GM21737 (cell line): Measurements from ENCODE around the gene HMBS.
"Not testable (repeated sequence)": the region's sequence is repeated elsewhere in the genome, so short reads cannot be mapped to it uniquely, and the experiment has no call there.

Source experiments
- ATAC-seq: cut with Tn5 transposase; IDR thresholded peaks from one replicate; pipeline ENCODE4 v1.9.1; 2021; ENCODE audit warnings: mild to moderate bottlenecking, moderate library complexity; ENCODE audit not compliant: unreplicated experiment

Gene HMBS

DNA sequence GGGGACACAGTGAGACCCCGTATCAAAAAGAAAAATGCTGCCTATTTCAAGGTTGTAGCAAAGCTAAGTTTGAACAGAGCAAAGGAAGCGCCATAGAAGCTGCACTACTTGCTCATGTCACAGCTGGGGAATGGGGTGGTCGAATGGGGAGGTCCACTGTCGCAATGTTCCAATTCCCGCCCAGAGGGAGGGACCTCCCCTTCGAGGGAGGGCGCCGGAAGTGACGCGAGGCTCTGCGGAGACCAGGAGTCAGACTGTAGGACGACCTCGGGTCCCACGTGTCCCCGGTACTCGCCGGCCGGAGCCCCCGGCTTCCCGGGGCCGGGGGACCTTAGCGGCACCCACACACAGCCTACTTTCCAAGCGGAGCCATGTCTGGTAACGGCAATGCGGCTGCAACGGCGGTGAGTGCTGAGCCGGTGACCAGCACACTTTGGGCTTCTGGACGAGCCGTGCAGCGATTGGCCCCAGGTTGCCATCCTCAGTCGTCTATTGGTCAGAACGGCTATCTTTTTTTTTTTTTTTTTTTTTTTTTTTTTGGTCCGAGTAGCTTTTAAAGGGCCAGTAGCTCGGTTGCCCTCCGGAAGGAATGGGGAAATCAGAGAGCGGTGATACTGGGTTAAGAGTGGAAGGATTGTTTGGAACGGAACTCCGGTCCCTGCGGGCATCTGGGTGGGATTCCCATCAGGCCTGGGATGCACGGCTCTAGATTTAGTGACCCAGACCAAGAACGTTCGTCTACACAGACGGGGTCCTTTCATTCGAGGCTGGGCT lies at the start of gene HMBS:
HMBS (plus strand) TSS at position 219 of the 774 bp plus-strand sequence; CDS start at position 372, 153 bp downstream.
- peak; percentile 80 for ATAC-seq

DNA sequence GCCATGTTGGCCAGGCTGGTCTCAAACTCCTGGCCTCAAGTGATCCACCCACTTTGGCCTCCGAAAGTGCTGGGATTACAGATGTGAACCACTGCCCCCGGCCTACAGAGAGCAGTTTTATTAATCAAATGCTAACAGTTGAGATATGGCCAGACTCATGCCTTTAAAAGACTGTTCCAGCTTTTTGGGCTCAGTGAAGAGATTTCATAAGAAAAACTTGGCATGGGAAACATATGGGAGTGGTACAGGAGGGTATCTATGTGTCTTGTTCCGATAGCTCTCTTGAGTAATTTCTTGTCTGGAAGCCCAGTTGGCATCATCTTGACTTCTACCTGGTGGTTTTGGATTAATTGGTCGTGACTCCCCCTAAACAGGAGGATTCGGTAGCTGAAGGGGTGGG lies 45.8 kb upstream of the HMBS start:
- ATAC-seq: no peak

DNA sequence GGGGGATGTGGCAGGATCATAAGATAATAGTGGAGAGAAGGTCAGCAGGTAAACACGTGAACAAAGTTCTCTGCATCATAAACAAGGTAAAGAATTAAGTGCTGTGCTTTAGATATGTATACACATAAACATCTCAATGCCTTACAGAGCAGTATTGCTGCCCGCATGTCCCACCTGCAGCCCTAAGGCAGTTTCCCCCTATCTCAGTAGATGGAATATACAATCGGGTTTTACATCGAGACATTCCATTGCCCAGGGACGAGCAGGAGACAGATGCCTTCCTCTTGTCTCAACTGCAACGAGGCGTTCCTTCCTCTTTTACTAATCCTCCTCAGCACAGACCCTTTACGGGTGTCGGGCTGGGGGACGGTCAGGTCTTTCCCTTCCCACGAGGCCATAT lies 45.2 kb upstream of the HMBS start:
- not testable (repeated sequence) for ATAC-seq

DNA sequence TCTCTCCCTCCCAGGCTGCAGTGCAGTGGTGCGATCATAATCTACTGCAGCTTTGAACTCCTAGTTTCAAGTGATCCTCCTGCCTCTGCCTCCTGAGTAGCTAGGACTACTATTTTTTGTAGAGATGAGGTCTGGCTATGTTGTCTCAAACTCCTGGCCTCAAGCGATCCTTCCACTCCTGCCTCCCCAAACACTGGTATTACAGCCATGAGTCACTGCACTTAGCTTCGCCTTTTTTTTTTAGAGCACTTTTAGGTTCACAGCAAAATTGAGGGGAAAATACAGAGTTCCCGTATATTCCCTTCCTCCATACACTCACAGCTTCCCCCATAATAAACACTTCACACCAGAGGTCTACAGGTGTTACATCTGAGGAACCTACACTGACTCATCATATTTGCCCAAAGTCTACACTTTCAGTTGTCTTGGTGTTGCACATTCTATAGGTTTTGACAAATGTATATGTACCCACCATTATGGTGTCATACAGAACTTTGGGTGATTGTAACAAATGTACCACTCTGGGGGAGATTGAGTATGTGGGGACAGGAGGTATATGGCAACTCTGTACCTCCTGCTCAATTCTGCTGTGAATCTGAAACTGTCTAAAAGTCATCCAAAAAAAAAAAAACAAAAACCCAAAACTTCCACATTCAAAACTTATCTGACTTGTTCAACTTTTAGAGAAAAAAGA lies 42.7 kb upstream of the HMBS start:
- no peak for ATAC-seq

DNA sequence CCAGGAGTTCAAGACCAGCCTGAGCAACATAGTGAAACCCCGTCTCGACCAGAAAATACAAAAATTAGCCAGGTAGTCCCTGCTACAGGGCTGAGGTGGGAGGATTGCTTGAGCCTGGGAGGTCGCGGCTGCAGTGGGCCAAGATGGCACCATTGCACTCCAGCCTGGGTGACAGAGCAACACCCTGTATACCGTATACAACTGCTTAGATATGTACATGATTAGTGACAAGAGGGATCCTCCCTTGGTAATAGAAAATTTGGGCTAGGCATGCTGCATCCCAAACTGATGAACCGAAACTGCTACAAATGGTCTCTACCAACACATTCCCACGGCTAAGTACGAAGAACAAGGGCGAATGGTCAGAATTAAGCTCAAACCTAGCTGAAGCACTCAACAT lies 41.8 kb upstream of the HMBS start:
- no peak for ATAC-seq

DNA sequence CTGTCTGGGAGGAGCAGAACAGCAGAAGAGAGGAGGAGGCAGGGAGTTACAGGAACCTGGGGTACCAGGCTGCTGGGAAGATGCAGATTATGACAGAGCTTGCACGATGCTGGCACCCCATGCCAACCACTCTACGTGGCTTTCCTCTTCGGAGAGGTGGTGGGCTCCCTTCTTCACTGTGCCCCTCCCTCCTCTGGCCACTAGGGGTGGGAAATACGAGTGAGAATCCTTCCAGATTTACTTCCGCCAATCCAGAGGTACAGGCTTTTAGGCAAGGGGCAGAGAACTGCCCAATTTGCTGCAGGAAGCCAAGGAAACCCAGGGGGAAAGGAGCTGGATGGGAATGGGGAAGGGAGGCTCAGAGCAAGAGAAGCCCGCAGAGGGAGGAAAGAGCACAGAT lies 40.0 kb upstream of the HMBS start:
- no peak for ATAC-seq

DNA sequence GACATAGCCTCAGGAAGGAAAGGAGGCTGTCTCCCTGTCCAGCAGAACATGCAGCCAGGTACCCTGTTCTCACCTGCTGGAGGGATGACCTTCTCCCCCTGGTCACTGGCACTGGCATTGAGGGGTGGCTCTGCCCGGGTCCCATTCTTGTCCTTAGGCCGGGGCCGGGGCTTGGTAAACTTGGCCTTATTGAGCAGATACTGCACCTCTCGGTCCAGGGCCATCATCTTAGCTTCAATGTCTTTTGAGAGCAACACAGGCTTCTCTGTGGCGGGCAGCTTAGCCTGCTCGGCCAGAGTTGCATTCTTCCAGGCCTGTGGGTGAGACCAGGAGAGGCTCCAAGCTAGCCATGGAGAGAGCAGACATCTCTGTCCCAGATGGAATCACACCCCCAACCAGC lies 38.2 kb upstream of the HMBS start:
- no peak for ATAC-seq

DNA sequence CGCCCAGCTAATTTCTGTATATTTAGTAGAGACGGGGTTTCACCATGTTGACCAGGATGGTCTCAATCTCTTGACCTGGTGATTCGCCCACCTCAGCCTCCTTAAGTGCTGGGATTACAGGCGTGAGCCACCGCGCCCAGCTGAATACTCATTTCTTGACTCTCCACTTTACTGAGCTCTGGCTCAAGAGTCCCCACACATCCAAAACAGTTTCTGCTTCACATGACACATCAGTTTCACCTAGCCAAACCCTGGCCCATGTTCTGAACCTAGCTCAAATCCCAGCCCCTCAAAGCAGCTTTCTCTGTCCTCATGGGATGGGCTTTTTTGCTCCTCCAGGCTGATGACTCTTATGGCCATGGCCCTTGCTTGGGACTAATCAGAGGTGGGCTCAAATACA lies 37.5 kb upstream of the HMBS start:
- no peak for ATAC-seq

DNA sequence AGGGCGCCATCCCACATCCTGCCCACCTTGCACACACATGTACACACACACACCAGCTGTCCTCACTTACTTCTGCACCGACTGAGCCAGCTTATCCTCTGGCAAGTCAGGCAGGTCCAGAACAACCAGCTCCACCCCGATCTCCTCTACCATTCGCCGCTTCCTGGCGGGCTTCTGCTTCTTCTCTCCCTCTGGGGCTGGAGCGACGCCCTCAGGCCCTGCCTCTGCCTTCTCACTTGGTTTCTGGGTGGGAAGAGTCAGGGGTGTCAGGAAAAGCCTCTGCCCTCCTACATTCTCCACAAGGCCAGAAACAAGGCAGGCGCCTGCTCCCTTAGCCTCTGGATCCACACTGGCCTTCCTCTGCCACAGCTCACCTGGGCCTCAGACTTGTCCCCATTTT lies 36.0 kb upstream of the HMBS start:
- ATAC-seq: no peak

DNA sequence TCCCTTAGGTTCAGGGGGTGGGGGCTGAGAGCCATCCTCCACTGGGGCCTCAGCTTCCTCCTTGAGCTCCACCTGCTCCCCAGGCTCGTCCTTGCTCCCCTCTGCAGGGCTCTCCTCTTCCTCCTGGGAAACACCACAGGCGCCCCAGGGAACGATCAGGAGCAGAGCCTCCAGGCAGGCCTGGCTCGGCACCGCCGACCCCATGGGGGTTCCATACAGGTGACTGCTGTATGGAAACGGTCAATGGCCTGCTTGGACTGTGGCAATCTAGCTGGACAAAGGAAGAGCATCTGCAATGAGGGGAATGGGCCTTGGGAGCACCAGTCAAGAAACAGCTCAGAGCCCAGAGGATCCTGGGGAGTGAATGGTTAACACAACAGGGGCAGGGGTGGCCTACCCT lies 35.6 kb upstream of the HMBS start:
- ATAC-seq: no peak

DNA sequence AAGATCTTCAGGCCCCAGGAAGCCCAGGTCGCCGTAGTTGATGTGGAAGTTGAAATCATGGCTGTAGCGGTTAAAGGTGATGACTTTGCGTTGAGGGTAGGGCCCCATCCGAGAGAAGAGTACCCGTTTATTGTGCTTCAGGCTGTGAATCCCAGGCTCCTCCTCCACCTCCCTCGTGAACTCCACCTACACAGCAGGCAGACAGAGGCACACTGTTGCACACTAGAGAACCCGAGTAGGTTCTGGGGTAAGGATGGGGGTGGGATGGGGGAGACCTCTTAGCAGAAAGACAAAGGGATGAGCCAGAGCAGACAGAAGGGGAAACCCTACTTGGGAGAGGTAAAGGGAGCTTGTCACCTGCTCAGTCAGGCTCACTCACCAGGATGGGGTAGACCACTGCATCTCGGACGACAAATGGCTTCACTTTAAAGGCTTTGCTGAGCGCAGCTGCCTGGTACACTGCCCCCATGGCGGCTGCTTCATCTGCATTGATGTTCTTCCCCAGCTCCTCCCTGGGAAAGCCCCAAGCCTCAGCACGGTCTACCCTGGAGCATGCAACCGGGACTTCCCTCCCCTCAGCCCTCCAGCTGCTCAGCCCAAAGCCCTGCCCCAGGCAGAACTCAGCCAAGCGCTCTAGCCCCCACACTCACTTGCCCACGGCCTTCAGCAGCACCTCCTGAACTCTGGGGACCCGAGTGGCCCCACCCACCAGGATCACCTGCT lies 33.1 kb upstream of the HMBS start:
- ATAC-seq: no peak

DNA sequence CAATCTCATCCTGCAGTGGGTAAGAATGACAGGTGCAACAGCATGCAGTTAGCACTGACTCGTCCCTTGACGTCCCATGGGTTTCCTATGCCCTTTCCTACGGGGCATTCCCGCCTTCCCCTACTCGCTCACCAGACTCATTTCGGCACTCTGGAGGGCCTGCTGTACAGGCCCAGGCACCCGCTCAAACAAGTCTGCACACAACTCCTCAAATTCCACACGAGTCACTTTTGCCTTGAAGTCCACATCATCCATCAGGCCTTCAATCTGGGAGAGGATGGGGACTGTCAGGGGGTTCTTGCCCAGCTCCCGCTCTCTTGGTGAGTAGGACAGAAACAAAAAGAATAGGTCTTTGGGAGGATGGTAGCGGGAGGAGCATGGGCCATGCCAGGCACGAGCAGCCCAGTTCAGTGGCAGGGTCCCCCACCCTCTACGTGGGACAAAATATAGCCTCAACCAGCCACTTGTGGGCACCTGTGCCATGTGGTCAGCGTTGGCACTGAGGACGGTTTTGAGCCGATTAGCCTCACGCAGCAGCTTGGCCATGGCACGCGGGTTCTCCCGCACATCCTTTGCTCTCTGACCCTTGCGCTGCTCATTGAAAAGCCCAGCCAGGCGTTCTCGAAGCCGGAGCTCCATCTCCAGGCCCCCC lies 32.4 kb upstream of the HMBS start:
- no peak for ATAC-seq

DNA sequence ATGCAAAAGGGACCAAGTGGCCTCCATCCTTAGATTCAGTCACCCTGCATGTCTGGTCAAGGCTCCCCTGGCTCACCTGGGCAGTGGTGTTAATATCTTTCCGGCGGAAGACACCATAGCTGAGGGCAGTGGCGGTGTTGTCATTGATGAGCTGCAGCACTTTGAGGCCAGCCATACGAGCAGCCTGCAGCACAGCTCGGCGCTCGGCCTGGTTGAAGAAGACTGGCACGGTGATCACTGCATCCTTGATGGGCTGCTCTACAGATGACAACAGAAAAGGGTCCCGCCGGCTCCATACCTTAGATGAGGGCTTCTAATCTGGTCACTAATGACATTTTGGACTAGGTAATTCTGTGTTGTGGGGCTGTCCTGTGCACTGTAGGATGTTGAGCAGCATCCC lies 30.3 kb upstream of the HMBS start:
- ATAC-seq: no peak

DNA sequence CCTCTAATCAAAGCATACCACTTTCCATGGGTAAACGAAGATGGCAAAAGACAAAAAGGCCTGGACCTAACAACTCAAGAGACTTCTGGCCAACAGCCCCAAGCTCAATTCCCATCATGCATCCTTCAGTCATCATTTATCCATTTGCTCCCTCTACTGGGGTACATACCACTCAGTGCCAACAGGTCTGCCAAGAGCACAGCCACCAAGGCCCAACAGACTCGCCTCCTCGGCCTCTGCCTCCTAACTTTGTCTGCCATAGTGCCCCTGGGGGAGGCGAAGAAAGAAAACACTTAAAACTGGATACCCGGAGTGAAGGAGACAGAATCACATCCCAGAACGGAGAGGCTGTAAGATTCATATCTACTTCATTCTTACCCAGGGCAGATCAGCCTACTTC lies 28.8 kb upstream of the HMBS start:
- ATAC-seq: no peak

DNA sequence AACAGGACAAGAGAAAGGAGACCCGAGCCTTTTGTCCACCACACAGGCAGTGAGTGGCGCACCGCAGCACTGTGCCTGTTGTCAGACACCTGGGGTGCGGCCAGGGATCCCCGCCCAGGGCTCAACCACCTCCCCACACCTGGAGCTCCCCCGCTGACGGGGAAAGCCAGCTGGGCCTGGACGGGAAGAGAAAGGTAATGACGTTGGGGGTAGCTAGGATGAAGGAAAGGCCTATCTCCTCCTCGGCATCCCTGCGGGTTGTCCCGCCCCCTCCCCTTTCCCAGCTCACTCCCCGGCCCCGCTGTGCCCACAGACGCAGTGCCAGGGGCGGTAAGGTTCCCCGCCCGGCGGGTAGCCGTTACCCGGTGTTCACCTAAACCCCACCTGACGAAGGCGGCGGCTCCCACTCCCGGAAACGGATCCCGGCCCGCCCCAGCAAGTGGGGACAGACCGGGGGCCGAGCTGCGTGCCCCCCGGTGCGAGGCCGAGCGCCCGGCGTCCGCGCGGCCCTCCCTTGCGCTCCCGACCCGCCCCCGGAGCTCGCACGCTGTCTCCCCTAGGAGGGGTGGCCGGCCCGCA lies 28.2 kb upstream of the HMBS start:
- ATAC-seq: peak; percentile 3

DNA sequence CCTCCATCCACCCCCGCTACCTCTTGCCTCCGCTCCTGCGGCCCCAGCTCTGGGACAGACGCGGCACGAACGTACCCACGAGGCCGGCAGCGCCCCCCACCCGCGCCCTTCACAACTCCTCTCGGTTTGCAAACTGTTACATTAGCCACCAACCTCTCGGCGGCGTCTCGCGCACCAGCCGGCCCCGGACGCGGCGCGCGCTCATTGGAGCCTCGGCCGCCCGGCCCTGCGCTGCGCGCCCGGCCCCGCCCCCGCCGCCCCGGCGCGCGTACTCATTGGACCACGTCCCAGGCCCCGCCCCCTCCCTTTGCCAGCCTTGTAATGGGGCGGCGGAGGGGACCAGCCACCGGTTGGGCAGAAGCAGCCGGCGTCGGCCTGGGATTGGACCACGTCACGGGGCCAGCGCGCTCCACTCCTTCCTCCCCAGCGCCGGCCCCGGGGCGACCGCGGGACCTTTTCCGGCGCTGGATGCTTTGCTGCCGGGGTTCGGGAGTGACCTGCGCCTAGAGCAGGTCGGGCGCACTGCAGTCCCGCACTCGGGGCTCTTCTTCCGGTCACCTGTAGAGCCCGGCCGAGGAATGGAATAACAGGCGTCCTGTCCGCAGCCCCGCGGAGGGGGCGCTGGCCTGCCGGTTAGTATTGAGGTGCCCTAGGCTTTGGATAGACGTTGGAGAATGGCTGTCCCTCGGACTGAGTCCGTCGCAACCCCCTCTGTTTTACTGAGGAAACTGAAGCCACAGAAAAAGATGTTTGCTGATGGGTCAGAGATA lies 27.5 kb upstream of the HMBS start, which contains the start of gene HYOU1:
HYOU1 (minus strand) TSS at position 206 of the 770 bp plus-strand sequence. CDS start 1,045 bp downstream, outside the sequence.
- ATAC-seq: peak; percentile 89

DNA sequence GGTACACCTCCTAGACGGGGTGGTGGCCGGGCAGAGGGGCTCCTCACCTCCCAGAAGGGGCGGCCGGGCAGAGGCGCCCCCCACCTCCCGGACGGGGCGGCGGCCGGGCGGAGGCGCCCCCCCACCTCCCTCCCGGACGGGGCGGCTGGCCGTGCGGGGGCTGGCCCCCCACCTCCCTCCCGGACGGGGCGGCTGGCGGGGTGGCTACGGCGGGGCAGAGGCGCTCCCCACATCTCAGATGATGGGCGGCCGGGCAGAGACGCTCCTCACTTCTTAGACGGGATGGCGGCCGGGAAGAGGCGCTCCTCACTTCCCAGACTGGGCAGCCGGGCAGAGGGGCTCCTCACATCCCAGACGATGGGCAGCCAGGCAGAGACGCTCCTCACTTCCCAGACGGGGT lies 25.6 kb upstream of the HMBS start:
- not testable (repeated sequence) for ATAC-seq

DNA sequence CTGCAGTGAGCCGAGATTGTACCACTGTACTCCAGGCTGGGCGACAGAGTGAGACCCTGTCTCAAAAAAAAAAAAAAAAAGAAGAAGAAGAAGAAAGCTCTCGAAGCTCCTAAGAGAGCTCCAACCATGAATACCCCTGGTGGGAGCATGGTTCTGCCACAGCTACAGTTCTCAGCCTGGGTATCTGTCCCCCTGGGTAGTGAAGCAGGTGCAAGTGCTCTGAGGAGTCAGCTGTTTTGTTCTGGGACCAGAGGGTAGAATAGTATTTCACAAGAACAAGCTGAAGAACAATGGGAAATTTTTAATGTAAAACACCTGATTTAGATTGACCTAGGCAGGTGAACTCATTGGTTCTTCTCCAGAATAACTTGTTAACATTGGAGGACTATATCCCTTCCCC lies 23.4 kb upstream of the HMBS start:
- ATAC-seq: no peak

DNA sequence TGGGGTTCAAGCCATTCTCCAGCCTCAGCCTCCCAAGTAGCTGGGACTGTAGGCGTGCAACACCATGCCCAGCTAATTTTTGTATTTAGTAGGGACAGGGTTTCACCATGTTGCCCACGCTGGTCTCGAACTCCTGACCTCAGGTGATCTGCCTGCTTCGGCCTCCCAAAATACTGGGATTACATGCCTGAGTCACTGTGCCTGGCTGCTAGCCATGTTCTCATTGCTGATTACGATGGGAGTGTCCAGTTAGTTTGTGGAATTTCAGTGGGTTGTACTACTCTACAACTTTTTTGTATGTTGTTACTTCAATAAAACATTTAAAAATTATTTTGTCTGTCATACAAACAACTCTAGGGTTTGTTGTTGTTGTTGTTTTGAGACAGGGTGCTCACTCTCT lies 21.9 kb upstream of the HMBS start:
- no peak for ATAC-seq

DNA sequence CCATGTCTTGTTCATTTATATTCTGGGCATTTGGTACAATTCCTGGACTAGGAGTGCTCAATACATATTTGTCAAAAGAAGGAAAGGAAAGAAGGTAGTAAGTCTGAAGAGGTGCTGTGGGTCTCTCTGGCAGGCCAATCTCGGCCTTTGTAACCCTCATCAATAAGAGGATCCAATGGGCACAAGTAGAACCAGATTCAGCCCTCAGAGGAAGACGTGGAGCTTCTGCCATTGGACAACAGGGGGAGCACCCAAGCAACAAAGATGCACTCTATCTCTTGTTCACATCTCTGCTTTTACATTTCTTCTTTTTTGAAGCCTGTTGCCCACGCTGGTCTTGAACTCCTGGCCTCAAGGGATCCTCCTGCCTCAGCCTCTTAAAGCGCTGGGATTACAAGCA lies 19.3 kb upstream of the HMBS start:
- ATAC-seq: no peak
